ENCODE results near the gene ANKRD2.
A peak's percentile ranks its signal among the peaks of the same experiment; 100 is the strongest.
"Not testable (repeated sequence)": the region's sequence is repeated elsewhere in the genome, so short reads cannot be mapped to it uniquely, and the experiment has no call there.

The ANKRD2 gene, protein sequence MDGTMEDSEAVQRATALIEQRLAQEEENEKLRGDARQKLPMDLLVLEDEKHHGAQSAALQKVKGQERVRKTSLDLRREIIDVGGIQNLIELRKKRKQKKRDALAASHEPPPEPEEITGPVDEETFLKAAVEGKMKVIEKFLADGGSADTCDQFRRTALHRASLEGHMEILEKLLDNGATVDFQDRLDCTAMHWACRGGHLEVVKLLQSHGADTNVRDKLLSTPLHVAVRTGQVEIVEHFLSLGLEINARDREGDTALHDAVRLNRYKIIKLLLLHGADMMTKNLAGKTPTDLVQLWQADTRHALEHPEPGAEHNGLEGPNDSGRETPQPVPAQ

DNA sequence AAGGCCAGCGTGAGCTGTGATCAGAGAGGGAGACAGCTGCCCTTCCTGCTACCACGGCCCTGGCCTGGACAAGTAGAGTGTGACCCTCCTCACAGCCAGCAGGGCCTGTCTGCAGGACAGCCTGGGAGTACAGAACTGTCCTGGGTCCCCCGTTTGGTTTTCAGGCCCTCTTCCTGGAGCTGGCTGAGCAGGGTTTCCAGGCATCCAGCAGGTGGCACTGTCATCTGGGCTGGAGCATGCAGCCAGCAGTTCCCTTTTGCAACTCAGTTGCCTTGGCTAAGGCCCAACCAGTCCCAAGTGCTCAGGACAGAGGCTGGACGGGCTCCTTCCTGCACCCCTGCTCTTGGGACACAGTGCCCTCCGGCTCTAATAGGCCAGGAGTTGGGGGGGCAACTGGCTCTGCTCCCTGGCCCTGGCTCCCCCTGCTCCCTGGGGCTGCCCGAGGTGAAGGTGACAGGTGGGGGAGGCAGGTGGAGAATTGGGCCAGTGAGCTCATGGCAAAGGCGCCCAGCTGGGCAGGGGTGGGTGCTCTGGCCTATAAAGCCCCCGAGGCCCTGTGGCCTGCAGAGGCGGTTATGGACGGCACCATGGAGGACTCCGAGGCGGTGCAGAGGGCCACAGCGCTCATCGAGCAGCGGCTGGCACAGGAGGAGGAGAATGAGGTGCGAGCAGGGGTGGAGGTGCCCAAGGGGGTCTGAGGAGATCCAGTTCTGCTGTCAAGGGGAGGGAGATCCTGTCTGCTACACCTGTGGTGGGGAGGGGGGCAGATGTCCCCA is at the start of gene ANKRD2:
ANKRD2 (plus strand) TSS at position 566 of the 776 bp plus-strand sequence; CDS start at position 576, 10 bp downstream.
- peak; percentile 93 for DNase-seq (ENCODE audit: low spot score)

DNA sequence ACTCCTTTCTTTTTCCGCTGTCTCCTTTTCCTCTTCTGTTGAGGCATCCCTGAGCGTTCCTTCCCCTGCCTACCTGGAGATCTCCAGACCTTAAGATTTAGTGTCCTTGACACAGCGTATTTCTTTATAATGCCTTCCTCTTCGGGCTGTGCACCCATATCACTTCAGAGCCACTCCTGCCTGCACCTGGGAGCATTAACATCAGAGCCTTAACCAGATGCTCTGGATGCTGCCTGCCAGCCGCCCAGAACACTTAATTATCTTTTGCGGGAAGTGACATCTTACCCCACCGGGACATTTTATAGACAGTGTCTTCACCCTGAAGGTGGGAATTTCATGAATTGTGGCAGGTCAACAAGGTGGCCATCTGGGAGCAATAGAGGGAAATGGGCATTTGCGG is 49.6 kb upstream of the ANKRD2 start:
- DNase-seq (ENCODE audit: low spot score) = no peak

DNA sequence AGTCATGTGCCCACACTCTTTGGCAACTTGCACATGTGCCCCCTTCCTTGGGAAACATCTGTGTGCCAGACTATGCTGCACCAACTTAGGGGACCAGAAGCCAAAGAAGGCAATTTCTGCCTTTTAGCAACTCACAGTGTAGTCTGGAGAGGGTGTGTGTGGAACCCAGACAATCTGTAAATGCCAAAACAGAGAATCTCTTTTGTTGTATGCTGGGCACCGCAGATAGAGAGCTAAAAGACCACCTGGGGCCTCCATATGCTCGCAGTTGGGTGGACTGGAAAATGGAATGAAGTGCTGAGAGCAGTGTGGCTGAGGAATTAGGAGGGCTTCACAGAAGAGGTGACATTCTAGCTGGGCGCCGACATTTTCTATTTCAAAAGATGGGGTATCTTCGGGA is 47.5 kb upstream of the ANKRD2 start:
- no peak for DNase-seq (ENCODE audit: low spot score)

DNA sequence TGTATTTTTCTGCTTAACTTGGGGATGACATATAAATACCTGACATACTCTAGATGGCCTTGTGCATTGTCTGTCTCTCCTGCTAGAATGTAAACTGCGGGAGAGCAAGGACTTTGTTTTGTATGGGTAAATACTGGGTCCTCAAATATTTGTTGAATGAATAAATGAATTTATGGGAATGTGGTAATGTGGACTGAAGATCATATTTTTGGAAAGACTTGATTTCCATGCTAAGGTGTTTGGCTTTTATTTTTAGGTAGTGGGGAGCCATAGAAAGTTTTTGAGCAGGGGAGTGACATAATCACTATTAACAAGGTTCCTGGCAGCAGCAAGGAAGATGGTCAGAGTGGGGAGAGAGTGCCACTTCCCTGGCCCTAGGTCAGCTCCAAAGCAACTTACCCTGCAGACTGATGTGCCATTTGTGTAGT is 46.9 kb upstream of the ANKRD2 start:
- DNase-seq (ENCODE audit: low spot score) = no peak

DNA sequence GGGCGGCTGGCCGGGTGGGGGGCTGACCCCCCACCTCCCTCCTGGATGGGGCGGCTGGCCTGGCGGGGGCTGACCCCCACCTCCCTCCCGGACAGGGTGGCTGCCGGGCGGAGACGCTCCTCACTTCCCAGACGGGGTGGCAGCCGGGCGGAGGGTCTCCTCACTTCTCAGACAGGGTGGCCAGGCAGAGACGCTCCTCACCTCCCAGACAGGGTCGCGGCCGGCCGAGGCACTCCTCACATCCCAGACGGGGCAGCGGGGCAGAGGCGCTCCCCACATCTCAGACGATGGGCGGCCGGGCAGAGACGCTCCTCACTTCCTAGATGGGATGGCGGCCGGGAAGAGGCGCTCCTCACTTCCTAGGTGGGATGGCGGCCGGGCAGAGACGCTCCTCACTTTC is 43.7 kb upstream of the ANKRD2 start:
- not testable (repeated sequence) for DNase-seq (ENCODE audit: low spot score)

DNA sequence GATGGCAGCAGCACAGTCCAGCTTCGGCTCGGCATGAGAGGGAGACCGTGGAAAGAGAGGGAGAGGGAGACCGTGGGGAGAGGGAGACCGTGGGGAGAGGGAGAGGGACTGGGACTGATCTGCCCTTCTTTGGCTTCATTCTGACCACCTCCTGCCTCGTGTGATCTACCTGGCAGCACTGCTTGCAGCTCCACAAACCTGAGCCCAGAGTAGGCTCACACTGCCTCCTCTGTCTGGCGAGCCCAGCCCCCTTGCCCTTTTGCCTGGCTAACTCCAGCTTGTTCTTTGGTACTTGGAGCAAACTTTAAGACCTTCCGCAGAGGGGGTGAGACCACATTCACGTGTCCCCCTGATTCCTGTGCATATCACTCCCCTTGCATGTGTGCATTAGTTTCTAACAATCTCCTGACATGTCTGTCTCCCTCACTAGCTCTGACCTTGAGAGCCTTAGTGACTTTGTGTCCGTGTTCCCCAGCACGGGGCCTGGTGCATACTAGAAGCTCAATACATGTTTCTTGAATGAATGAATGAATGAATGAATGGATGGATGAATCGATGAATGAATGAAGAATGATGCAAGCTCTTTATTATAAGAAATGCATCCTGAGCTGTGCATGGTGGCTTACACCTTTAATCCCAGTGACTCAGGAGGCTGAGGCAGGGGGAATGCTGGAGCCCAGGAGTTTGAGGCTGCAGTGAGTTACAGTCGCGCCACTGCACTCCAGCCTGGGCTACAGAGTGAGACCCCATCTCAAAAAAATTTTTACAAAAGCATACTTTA is 42.7 kb upstream of the ANKRD2 start:
- no peak for DNase-seq (ENCODE audit: low spot score)

DNA sequence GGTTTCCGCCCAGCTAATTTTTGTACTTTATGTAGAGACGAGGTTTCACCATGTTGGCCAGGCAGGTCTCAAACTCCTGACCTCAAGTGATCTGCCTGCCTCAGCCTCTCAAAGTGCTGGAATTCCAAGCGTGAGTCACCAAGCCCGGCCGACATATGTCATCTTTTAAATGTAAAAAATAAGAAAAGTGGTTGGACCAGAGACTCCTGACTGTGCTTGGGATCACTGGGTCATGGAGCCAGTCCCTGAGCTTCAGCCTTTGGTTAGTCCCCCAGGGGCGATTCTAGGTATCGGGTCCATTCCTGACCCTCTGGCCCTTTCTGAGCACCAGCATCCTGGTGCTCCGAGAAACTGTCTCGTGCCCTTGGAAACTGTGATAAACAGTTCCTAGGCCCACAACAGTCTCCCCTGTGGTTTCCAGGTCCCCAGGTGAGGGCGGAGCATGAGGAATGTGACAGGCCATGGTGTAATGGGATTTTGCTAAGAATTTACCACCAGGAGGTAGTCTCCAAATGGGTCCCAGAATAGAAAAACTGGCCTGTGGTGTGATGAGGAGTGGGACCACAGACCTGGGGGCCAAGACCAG is 41.1 kb upstream of the ANKRD2 start:
- DNase-seq (ENCODE audit: low spot score) = no peak

DNA sequence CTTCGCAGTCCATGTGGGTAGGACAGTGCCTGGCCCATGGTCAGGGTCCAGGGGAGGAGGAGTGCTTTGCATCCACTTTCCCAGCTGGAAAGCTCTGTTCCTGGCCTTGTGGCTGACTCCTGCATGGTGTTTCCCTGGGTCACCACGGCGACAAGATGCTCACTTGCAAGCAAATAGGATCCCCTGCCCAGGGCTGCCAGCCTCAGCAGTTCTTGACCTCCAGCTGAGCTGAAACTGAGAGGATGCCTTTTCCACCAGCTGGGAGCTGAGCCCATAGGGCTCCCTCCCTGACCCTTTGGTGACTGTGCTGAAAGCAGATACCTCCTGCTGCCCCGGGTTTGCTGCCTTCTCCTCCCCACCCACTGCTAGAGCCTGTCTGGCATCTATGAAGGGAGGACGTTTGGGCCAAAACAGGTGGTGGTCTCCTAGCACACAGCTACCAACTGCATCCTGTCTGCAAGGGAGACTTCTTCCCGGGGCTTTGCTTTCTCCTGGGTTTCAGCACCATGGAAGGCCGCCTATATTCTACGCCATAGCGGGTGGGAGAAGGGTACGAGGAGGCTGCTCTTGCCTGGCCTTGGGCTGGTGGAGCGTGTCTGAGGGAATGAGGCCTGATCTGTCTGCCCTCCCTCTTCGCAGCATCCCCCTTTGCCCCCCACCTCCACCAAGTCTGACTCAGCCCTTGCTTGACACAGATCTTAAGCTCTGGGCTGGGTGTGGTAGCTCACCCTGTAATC is 39.5 kb upstream of the ANKRD2 start:
- DNase-seq (ENCODE audit: low spot score) = peak; percentile 69

DNA sequence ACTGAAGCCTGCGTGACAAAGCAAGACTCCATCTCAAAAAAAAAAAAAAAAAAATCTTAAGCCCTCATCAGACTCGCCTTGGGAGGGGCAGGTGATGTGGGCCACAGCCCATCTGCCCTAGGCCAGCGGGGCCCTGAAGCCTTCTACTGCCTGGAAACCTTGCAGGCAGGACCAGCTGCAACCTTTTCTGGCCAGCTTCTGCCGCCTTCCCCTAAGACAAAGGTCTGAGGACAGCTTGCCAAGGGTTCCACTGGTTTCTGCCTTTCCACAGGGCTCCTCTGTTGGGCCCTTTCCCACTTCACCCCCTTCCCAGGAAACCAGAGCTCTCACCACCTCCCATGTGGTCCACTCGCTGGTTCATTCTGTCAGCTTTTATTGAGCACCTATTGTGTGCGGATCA is 38.7 kb upstream of the ANKRD2 start:
- peak; percentile 40 for DNase-seq (ENCODE audit: low spot score)

DNA sequence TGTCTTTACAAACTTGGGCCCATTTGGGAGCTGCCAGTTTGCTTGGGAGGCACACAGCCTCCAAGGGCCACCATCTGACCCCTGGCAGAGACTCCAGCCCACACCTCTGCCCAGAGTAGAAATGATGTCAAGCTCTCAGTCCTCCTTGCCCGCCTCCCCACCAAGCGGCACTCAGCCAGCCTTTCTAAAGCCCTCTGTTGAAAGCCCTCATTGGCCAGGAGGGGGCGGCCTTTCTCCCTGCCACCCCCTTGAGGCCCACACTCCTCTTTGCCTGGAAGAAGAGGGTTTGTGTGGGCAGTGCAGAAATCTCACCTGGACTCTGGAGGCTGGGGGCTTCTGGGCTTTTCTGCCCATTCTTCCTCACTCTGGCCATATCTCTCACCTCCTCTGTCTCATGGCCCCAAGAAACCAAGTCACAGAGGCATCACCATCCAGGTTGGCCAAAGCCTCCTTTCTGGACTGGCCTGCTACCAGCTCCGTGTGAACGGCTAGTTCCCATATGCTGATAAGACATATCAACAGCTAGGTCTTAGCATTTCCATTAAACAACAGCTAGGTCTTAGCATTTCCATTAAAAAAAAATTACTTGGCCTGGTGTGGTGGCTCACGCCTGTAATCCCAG is 37.7 kb upstream of the ANKRD2 start:
- DNase-seq (ENCODE audit: low spot score) = peak; percentile 70

DNA sequence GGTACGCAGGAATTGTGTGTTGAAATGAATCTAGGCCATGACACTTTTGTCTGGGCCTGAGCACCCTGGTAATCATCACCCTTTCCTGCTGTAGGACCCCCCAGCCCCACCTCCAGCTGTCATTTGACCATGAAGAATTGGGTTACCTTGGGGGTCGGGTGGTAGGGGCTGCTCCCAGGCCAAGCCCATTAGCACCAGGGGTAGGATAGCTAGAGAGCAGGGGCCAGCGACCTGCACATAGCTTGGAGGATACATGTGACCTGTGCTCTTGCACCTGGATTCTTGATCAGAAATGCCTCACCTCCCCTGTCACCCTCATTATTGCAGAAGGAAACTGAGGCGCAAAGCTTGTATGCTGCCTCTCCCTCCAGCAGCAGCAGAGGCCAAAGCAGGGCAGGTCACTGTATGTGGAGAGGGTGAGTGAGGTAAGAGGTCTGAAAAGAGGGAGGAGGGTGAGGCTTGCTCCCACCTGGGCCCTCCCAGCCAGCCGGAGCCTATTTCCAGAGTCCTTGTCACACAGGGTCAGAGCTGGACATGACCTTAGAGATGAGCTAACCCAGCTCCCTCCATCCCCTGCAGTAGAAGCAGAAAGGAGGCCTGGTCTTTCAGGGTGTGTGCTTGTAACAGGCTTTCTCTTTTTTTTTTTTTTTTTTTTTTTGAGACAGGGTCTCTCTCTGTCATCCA is 35.3 kb upstream of the ANKRD2 start:
- no peak for DNase-seq (ENCODE audit: low spot score)

DNA sequence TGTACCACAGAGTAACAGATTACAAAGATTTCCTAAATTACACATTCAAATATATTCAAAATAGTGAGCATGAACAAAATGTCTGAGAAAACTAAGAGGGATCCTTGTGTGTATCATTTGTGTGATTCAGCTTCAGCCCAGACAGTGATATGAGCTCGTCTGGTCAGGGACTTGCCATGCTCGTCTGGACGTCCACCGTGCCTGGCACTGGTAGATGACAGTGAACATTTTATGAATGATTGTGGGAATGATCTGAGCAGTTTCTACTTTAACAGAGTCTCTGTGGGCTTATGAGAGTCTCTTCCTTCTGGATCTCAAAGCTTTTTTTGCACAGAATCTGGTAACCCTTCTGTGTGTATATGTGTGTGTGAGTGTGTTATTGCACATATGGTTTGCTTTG is 34.2 kb upstream of the ANKRD2 start:
- no peak for DNase-seq (ENCODE audit: low spot score)

DNA sequence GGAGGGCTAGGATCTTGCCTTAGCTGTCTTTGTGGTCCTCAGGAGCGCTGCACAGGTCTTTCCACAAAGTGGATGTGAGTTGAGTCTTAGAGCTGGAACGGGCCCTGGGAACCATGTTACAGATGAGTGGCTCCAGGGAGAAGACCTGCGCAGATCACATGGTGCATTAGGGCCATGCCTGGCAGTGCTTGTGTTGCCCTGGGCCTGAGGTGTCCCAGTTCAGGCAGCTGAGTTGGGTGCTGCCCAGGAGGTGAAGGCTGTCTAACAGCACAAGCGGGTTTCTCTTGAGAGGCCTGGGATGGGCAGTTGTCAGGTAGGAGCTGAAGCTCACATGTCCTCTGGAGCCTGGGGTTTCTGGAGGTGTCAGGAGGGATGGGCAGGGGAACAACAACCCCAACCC is 33.7 kb upstream of the ANKRD2 start:
- DNase-seq (ENCODE audit: low spot score) = no peak

DNA sequence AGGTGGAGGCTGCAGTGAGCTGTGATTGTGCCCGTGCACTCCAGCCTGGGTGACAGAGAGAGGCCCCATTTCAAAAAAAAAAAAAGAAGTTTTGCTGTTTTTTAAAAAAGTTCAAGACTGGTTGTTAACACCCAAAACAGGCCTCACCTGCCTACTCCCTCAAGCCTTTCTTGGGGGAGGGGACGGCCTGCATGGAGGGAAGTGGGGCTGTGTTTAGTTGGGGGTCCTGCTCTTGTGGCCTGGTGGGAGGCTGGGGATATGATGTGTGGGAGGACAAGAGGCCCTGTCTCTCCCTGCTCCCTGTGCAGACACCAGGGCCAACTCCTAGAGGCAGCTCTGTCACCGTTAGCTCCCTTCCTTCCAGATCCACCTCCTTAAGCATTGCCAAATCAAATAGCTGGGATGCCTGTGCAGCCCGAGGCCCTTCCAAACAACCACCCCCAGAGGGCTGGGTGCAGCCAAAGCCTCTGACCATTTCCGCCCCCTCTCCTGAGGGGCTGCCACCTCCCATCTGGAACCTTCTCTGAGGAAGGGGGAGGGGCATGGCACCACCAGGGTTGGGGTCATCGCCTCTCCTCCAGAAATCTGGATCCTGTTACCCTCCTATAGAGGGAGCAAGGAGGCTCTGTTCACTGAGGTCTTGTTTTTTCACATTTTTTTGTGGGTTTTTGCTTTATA is 32.9 kb upstream of the ANKRD2 start:
- DNase-seq (ENCODE audit: low spot score) = no peak

DNA sequence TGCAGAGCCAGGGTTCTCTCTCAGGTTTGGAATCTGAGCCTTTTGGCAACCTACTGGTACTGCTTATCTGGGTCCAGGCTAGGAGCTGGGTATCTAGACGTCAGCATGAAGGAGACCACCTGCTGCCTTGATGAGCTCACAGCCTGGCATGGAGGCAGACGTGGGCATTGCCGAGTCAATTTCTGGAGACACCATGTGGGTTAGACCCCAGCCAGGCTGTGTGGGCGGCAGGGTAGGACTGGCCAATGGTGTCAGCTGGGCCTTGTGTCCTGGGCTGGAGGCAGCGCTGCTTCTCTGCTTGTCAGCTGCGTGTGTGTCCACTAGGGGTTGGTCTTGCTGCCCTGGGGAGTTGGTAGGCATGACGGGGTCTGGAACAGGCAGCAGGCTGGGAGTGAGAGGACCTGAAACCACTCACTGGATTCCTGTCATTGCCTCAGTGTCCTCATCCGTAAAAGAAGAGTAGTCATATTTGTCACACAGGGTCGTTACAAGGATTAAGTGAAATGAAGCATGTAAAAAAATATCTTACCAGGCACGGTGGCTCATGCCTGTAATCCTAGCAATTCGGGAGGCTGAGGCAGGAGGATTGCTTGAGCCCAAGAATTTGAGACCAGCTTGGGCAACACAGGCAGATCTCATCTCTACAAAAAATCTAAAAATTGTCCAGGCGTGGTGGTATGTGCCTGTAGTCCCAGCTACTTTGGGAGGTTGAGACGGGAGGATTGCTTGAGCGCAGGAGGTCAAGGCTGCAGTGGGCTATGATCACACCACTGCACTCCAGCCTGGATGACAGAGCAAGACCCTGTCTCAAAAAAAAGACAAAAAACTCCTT is 31.7 kb upstream of the ANKRD2 start:
- no peak for DNase-seq (ENCODE audit: low spot score)

DNA sequence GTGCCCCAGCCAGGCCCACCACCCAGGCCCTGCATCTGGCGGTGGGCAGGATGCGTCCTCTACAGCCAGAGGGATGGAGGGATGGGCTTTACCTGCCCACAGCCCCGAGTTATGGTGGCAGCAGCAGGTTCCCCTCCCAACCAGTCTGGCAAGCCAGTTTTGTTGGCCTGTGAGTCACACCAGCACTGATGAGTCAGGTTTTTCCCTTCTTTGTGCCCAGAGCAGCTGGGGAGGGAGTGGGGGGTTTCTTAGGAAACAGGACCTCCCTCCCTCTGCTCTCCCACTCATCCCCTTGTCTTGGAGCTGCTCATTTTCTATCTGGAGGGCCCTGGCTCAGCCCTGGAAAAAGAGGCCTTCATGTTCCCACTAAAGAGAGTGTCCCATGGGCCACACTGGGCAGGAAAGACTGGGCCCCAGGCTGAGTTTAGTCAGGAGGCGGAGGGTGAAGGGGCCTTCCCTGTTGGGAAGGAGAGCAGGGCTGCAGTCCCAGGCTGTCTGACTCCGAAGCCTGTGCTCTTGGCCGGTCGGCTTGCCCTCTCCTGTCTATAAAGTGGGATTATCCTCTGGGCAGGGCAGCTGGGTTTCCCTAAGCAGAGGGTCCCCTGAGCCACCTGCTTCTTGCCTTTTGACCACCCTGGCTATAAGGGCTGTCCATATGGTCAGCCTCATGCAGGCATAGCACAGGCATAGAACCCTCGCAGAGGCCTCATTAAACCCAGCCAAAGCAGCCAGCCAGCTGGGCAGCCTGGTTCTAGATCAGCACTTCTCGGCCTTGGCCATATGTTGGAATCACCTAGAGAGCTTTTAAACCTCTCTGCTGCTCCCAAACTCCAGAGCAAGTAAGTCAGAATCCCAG is 30.2 kb upstream of the ANKRD2 start:
- DNase-seq (ENCODE audit: low spot score) = peak; percentile 79

DNA sequence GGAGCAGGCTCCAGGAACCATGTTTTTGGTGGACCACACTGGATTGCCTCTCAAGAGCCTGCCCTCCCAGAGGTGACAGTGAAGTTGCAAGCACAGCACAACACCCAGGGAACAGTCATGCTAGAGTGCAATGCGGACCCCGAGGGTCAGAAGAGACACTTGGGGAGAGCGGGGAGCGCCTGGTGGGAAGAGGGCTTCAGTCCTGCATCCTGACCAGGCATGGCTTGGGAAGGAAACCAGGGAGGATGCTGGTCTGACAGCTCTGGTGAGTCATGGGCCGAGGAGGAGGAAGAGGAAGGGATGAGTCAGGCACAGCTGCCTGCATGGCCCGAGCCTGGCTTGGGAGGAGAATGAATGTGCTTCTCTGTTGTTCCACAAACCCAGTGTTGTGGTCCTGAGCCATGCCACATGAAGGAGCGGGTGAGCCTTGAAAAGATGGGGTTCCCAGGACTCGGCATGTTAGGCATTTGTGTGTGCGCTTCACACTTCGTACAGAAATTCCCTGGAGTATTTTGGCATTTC is 29.5 kb upstream of the ANKRD2 start:
- peak; percentile 95 for DNase-seq (ENCODE audit: low spot score)

All from Ammon's horn (tissue), 1 donor.